COLO668 (cell line): ENCODE results near the gene UNC119.

Experiments
- DNase-seq: peaks from one replicate; lab custom pipeline; 2025; ENCODE audit not compliant: unreplicated experiment; lab: John Stamatoyannopoulos, UW

The UNC119 gene

DNA sequence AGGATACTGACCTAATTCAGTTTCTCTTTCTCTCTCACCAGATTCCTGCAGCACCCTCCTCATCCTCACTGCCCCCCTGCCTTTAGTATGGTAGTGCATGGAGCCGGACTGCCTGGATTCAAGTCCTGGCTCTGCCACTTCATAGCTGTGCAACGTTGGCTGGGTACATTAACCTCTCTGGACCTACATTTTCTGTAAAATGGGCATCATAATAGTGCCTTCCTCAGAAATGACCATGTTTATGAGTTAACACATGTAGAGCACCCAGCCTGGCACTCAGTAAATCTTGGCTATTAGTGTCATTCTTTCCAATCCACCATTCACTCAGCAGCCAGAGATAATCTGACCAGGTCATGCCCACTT lies 7.3 kb downstream of the UNC119 start:
- no peak for DNase-seq

DNA sequence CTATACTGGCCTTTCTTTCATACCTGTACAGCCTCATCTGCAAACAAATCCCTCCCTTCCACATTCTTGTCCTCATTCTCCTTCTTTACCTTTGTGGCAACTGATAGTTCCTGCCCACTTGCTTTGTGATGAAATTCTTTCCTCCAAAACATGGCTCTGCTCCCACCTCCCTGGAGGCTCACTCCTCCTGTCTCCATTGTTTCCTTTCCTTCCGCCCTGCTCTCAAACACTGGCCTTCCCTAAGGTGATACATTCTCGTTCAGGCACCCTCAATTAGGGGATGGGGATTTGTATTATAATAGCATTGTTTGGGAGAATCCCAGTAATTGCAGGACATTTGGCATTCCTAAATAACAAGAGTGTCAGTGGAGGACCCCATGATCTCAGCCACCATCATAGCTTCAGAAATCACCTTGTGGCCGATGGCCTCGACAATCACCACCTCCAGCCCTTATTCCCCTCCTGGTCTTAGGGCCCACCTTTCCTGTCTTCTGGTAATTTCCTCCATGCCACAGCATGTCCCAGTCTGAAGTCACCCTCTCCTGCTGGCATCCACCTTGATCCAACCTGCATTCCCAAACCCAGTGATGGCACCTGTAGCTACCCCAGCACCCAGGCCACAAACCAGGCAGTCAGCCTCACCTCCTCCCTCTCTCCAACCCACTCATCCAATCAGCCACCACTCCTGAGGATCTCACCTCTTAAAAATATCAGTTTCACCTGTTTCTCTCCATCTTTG lies 7.9 kb downstream of the UNC119 start:
- no peak for DNase-seq

DNA sequence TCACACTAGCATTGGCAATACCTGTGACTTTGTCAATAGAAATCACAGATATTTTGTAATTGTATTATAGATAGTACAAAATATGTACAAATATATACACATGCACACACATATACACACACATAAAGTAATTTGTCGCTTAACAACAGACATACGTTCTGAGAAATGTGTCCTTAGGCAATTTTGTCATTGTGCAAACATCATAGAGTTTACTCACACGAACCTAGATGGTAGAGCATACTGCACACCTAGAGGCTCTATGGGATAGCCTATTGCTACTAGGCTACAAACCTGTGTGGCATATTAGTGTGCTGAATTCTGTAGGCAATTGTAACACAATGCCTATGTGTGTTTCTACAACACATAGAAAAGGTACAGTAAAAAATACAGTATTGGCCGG lies 11.0 kb downstream of the UNC119 start:
- no peak for DNase-seq

DNA sequence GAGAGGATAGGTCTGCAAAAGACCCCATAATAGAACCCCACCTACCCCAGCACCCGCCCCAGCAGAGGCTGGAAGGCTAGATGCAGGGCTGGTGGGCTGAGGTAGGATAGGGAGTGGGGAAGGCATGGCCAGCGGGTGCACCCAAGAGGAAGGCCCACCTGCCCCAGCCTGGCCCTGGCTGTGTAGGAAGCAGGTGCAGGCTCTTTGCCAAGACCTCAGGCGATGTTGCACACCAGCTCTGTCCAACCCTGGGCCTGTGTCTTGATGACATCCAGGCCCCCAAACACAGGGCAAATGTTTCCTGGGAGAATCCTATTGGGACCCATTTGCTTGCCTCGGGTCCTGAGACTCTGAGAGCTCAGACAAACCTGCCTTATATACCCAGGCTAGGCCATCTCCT lies 12.2 kb downstream of the UNC119 start:
- DNase-seq: no peak

DNA sequence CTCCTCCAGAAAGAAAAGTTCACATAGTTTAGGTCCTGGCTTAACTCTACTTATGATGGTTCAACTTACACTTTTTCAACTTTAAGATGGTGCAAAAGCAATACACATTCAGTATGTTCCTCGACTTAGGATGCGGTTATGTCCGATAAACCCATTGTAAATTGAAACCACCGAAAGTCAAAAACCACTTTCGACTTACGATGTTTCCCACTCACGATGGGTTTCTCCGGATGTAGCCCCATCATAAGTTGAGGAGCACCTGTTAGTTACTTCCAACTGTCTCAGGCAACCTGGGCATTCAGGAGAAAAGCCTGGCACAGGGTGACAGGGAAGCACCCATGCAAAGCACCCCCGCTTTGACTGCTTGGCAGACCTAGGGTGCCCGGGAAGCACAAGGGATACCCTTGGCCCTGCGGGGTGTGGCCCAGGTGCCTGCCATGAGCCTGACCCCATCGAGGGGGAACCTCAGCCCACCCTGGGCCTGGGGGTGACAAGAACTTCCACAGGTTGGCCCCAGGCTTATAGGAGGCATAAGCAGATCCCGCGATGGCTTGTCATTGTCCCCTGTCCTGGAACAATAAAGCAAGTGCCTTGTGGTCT lies 14.0 kb downstream of the UNC119 start:
- no peak for DNase-seq

DNA sequence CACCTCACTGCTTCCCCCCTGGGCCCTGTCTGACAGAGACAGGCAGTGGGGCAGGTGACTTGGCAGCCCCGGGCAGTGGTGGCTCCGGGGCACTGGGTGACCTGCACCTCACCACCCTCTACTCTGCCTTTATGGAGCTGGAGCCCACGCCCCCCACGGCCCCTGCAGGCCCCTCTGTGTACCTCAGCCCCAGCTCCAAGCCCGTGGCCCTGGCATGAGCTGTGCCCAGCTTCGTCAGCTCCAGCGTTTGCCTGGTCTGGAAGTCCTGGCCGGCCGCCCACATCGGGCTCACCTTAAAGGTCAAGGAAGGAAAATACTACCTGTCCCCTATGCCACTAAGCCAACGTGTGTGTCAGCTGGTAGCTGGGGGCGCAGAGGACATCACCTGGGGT lies 15.2 kb downstream of the UNC119 start:
- no peak for DNase-seq

DNA sequence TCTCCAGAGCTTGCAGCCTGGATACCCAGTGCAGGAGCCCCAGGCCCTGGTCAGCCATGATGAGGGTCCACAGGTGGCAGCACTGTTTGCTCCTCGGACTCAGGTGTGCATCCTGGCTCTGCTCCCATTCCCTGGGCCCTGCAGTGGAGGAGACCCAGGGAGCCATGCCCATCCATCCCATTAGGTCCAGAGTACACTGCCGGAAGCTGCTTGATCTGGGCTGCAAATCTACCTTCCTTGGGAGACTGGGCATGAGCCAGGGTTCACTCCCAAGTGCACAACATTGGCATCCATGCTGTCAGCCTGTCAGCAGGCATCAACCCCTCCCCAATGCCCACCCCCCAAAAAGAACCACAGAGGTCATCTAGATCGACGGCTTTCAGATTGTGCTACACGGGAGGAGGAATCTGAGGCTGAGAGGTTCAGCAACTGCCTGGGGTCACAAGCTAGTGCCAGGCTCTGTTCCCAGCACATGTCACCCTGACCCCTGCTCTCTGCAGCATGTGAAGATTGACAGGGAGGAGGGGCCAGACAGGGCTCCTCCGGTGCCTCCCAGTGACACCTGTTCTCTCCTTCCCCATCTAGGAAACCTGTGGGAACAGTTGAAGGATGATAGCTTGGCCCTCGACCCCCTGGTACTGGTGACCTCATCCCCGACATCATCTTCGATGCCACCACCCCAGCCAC lies 15.7 kb downstream of the UNC119 start:
- no peak for DNase-seq

DNA sequence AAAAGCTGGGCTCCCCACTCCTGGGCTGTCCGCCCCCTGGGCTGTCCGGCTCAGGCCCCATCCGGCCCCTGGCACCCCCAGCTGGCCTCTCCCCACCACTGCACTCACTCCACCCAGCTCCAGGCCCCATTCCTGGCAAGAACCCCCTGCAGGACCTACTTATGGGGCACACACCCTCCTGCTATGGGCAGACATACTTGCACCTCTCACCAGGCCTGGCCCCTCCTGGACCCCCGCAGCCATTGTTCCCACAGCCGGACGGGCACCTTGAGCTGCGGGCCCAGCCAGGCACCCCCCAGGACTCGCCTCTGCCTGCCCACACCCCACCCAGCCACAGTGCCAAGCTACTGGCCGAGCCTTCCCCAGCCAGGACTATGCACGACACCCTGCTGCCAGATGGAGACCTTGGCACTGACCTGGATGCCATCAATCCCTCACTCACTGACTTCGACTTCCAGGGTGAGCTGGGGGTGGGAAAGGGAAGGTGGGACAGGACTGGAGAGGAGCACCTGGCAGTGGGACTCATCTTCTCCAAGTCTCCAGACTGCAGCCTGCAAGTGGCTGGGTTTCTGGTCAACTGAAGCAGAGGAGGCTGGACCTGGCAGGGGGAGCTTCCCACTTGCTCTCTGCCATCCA lies 17.6 kb downstream of the UNC119 start:
- DNase-seq: no peak

DNA sequence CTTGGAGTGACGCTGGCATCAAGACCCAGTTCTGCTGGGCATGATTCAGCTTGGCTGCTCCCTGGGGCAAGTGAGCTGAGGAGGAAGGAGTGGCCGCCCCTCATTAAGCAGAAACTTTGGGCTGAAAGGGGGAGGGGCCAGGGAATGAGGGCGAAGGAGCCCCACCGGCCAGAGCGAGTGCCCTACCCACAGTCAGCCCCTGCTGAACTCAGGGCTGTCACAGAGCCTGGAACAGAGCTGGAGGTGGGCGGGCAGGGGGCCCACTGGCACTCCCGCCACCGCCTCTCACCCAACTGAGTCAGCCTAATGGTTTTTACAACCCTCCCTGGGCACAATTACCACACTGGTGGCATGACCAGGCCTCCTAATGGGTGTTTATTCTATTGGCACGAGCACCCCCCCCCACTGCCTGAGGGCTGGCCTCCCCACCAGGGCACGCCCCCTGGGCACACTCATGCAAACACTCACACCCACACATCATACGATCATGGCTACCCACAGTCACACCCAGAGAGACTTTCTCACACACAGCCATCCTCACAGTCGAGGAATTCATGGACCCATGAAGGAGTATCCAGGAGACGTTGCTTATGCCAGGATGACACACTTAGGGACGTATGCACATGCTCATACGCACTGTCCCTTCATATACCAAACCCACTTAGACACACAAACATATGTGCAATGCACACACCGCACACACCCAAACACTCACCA lies 19.2 kb downstream of the UNC119 start:
- no peak for DNase-seq

DNA sequence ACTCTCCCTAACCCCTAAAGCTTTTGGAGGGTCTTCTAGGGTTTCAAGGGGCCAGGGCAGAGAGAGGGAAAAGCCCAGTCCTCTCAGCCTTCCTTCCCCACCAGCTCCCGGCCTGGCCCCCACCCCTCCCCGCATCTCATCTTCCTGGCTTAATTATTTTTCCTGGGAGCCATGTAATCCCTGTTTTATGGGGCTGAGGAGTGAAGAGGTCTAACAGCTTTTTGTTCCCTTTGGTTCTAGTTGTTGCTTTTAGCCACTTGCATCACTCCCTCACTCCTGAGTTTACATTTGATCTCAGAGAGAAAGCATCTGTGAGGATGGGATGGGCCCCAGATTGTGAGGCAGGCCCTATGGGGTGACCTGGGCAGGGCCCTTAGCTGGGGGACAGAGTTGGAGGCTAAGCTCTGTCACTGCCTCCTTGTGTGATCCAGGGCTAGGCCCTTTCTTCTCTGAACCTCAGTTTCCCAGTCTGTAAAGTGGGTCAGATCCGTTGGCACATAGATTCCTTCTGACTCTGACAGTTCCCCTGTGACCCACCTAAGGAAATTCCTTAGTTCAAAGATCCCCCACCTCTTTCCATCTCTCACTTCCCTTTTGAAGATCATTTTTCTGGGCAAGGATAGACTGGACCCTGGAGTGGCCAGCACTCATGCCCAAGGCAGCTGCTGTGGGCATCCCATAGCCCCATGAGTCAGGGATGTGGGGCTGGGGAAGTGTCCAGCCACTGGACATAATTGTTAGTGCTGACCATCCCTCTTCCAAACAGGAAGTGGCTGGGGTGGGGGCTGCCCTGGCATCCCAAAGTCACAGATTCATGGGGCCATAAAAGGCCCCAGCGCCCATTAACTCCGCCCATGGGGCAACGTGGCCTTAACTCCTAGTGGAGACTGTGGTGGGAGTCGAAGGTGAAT lies 20.1 kb downstream of the UNC119 start:
- DNase-seq: no peak

DNA sequence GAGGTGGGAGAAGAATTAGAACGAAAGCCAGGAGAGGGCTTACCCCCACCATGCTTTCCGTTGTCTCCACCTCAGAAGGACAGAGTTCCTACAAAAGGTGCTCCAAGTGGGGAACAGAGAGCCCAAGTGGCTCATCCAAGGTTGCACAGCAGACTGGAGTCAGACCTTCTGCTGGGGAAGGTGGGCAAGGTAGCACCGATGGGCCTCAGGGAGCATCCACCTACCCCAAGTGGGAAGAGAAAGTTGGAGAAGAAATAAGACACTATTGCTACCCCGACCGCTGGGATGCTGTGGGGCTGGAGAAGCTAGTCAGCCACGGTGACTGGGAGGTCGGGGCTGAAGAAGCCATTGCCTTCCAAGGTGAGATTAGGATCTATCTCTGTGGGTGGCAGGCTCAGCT lies 21.5 kb downstream of the UNC119 start:
- no peak for DNase-seq

DNA sequence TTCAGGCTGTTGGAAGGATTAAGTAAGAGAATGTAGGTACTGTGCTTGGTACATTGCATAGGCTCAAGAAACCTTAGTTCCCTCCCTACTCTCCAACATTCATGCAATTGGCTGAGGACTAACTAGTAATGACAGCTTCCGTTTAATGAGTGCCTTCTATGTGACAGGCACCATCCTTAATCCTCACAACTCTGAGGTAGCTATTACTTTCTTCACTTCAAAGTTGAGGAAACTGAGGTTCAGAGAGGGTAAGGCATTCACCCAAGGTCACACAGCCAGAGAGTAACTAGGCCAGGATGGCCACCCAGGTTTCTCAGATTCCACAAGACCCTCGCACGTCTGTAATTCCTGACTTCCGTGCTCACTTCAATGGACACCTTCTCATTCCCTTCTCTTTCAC lies 22.2 kb downstream of the UNC119 start:
- DNase-seq: no peak

DNA sequence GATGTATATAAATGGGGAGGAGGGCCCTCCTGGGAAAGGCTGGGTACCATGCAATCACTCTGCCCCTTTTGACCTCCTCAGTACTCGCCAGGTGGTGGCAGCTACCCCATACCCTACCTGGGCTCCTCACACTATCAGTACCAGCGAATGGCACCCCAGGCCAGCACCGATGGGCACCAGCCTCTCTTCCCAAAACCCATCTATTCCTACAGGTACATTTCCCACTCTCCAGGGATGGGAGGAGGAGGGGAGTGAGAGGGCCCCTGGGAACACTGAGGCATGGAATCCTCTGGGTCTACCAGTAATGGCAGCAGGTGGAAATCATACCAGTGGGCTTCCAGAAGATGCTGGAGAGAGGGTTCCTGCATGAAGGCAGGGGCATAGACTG lies 23.4 kb downstream of the UNC119 start:
- no peak for DNase-seq

DNA sequence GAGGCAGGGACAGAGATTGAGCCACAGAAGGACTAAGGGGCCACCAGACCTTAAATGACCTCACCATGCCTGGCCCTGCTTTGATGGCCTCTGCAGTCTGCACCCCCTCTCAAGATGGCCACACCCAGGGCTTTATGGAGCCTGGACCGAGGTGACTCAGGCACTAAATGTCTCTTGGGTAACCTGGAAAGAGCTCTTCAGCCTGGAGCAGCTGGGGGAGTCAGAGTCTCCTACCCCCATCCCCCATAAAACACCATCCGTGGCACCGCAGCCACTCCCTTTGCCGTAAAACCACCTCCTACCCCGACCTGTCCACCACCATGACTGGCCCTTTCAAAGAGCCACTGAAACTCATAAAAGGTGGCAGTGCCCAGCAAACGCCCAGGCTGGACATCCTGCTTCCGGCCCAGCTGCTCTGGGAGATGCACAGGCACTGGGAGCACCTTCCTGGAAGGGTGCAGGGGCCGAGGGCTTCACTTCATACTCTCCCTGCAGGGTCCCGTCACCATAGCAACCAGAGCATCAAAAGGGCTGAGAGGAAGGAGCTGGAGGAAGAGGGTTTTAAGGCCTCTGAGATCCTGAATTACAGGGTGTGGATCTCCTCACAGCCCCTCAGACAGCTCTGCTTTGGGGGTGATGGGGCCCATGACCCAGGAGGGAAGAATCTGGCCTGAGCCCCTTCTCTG lies 24.0 kb downstream of the UNC119 start:
- DNase-seq: no peak

DNA sequence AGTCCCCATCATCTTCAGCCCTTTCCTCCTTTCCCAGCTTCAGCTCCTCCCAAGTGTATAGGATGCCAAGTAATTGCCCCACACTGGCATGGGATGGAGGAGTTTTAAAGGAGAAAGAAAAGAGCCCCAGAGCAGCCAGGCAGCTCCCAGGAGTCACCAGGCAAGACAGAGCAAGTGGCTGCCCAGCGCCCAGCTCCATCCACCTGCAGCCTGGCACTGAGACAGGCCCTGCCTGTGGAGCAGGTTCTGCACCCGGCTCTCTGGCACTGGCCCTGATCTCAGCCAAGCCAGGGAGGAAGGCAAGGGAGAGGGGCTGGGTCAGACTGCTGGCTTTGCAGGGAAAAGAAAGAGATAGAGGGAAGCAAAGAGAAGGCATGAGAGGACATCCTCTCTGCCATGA lies 24.6 kb downstream of the UNC119 start:
- no peak for DNase-seq

DNA sequence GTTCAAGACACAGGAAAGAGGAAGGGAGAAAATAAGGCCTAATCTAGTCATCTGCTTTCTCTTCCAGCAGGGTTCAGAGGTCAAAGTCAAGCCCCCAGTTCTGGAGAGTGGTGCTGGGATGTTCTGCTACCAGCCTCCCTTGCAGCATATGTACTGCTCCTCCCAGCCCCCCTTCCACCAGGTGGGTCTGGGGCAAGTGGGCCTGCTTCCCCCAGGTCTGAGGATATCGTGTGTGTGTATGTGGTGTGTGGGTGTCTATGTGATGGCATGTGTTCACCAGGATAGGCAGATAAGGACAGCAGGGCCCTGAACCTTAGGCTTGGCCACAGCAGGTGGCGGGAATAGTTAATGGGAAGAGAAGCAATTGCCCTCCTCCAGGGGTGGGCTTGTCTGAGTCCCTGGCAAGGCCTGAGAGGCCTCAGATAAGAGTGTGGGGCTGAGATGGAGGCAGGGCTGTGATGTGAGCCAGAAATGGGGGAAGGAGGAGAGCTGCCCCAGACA lies 25.2 kb downstream of the UNC119 start:
- no peak for DNase-seq

DNA sequence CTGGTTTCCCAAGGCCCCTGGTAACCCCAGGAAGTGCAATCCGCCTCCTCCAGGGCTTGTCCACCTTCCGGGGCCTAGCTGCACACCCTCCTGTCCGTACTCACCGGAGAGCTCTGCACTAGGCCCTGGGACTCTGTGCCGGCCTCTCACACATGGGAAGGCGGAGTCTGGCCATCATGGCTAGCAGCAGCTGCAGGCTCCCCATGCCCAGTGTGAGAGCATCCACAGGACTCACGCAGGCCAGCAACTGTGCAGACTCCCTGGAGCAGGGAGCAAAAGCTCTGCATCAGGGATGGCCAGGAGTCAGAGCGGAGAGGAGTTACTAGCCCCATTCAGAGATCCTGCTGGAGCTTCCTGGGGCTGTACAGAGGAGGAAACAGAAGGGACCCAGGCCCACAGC lies 26.0 kb downstream of the UNC119 start:
- DNase-seq: no peak

DNA sequence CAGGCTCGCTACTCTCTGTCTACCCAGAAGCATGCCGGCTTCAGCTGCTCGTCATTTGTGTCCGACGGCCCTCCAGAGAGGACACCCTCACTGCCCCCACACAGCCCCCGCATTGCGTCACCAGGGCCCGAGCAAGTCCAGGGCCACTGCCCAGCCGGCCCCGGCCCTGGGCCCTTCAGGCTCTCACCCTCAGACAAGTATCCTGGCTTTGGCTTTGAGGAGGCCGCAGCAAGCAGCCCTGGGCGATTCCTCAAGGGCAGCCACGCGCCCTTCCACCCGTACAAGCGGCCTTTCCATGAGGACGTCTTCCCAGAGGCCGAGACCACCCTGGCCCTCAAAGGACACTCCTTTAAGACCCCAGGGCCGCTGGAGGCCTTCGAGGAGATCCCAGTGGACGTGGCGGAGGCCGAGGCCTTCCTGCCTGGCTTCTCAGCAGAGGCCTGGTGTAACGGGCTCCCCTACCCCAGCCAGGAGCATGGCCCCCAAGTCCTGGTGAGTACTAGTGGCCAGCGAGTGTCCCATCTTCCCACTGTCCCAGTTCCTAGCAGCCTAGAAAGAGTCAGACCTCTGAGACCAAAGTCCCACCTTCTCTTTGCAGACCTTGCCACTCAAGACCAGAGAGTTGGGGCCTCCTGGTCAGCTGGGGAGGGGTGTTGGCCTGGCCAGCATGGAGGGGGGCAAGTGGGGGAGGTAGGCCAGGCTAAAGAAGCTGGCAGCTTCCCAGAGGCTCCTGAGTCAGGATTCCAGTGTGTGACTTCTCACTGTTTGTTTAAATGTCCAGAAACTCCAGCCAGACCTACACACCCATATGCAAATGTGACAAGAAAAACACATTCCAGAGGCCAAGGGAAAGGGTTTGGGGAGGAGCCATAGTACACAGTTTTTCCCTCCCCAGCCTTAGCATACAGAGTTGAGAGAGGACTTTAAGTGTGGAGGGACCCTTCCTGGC lies 27.7 kb downstream of the UNC119 start:
- DNase-seq: no peak

DNA sequence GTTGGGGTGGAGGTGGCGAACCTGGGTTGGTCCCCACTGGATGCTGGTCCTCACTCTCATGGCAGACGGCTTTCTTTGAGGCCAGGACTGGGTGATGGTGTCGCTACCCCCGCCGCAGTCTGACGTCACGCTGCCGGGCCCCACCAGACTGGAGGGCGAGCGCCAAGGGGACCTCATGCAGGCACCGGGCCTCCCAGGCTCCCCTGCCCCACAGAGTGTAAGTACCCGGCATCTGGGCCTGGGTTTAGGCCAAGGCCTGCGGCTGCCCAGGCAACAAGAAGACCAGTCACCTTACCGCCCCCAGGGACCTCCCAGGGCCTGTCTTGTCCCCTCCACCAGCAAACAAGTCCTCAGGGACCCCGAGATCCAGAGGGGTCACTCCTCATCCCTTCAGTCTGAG lies 28.5 kb downstream of the UNC119 start:
- DNase-seq: no peak
